Vagina (tissue), 2 donors: ENCODE measurements around the gene SPRR2B. TPM values are rescaled to one million over a fixed set of nuclear protein-coding genes. Genes with fewer than 3 reads are reported as not detected.
"Not testable (repeated sequence)": the region's sequence is repeated elsewhere in the genome, so short reads cannot be mapped to it uniquely, and the experiment has no call there.

Experiments used
- DNase-seq, 2 donors: peaks; one replicate each; pipeline ENCODE4 v3.0.0-alpha.2; 2017; ENCODE audit errors: extremely low spot score in 2 of 2
- H3K27ac ChIP-seq: fragments of 200-600 bp; sonication (generic); one replicate; pipeline ENCODE4 v1.5.1; 2019
- H3K27me3 ChIP-seq: fragments of 200-600 bp; sonication (generic); one replicate; pipeline ENCODE4 v1.5.1; 2019
- H3K36me3 ChIP-seq, 2 donors: fragments of 200-600 bp; sonication (generic); one replicate each; pipeline ENCODE4 v1.5.1; 2017 to 2019
- H3K4me1 ChIP-seq: fragments of 200-600 bp; sonication (generic); one replicate; pipeline ENCODE4 v1.5.1; 2019
- H3K4me3 ChIP-seq, 2 donors: fragments of 200-600 bp; sonication (generic); 1 replicate in 1 of 2; 2 replicates in 1 of 2; pipeline ENCODE4 v1.5.1; 2016 to 2019
- H3K9me3 ChIP-seq: fragments of 200-600 bp; sonication (generic); one replicate; pipeline ENCODE4 v1.5.1; 2019
- CTCF ChIP-seq, 3 experiments: fragments of 450-650 bp in 2 of 3; fragments of 200-600 bp in 1 of 3; sonication (generic) in 1 of 3; IDR thresholded peaks; one replicate each; pipeline ENCODE4 v1.5.1; 2017 to 2019; ENCODE audit warnings: antibody characterized with exemption in 3 of 3, mild to moderate bottlenecking in 2 of 3, moderate library complexity in 2 of 3
- POLR2A ChIP-seq, 2 donors: fragments of 450-650 bp; IDR thresholded peaks; one replicate each; pipeline ENCODE4 v1.6.1; 2017; ENCODE audit warnings: antibody characterized with exemption in 2 of 2, mild to moderate bottlenecking in 2 of 2, moderate library complexity in 2 of 2
- POLR2AphosphoS5 ChIP-seq, 2 donors: sonication (generic); formaldehyde crosslinking; IDR thresholded peaks; one replicate each; pipeline ENCODE4 v1.9.0; 2017; ENCODE audit warnings: antibody characterized with exemption in 2 of 2, mild to moderate bottlenecking in 2 of 2, low read depth in 1 of 2; ENCODE audit not compliant: insufficient read depth in 1 of 2
- intact Hi-C: fragments of 100-400 bp; cut with DNase I; formaldehyde crosslinking; loops from one replicate; pipeline ENCODE4 v1.15.1; 2023
- total RNA-seq: library from RNA; depleted of rRNA; stranded (reverse); fragments of >200 nt; gene quantifications from one replicate; pipeline ENCODE4 v1.2.3, GENCODE V29; 2016

The SPRR2B gene
- total RNA-seq, 1 donor from 2014 or later, result not detected

GRCh38 chr1:153058154-153058553 is 13.3 kb downstream of the SPRR2B start:
- TF ChIP-seq CTCF (IDR thresholded peaks at IDR 0.05), result no peak
- TF ChIP-seq POLR2A (IDR thresholded peaks at IDR 0.05), result no peak
- no peak for TF ChIP-seq POLR2AphosphoS5 (IDR thresholded peaks at IDR 0.05; ENCODE audit: insufficient read depth in 1 of 2, low read depth in 1 of 2)
- intact Hi-C loops, result no loop called here
- H3K9me3 ChIP-seq, result no peaks in the 10 kb centered on the region

GRCh38 chr1:153057375-153057774 is 14.0 kb downstream of the SPRR2B start, which contains the start of gene SPRR2A:
Gene SPRR2A (minus strand): TSS chr1:153057512. CDS start chr1:153056735, 777 bp downstream.
- Histone ChIP-seq H3K27me3 (no peaks in the 10 kb centered on the region), H3K9me3 (no peaks in the 10 kb centered on the region), H3K27ac (no peak within 1 kb of the TSS), H3K4me1 (no peaks in the 10 kb centered on the region), H3K36me3 (no peaks in the 10 kb centered on the region), H3K4me3 (no peak within 1 kb of the TSS)
- no peak for DNase-seq
- no peak for TF ChIP-seq POLR2AphosphoS5 (IDR thresholded peaks at IDR 0.05; ENCODE audit: insufficient read depth in 1 of 2, low read depth in 1 of 2)
- no peak for TF ChIP-seq POLR2A (IDR thresholded peaks at IDR 0.05)
- TF ChIP-seq CTCF (IDR thresholded peaks at IDR 0.05), result no peak
- intact Hi-C loops, result no loop called here

More at GRCh38 chr1:153058154-153058553, 13.3 kb downstream of the SPRR2B start:
- no peak overlapping the region for H3K4me3 ChIP-seq
- no peak overlapping the region for H3K27ac ChIP-seq
- no peak for DNase-seq
- H3K27me3 ChIP-seq, result no peaks in the 10 kb centered on the region
- H3K4me1 ChIP-seq, result no peaks in the 10 kb centered on the region
- no peaks in the 10 kb centered on the region for H3K36me3 ChIP-seq

GRCh38 chr1:153056111-153056510 is 15.3 kb downstream of the SPRR2B start:
- intact Hi-C loops, H3K27ac ChIP-seq: not testable (repeated sequence)

GRCh38 chr1:153049211-153049610 is 22.2 kb downstream of the SPRR2B start:
- no peak overlapping the region for H3K27ac ChIP-seq
- no peaks in the 10 kb centered on the region for H3K4me1 ChIP-seq
- H3K4me3 ChIP-seq, result no peak overlapping the region
- no peaks in the 10 kb centered on the region for H3K9me3 ChIP-seq
- TF ChIP-seq CTCF (IDR thresholded peaks at IDR 0.05), result no peak
- no peak for TF ChIP-seq POLR2A (IDR thresholded peaks at IDR 0.05)
- no peak for TF ChIP-seq POLR2AphosphoS5 (IDR thresholded peaks at IDR 0.05; ENCODE audit: insufficient read depth in 1 of 2, low read depth in 1 of 2)
- H3K36me3 ChIP-seq, result no peaks in the 10 kb centered on the region
- no peaks in the 10 kb centered on the region for H3K27me3 ChIP-seq
- no peak for DNase-seq
- intact Hi-C loops, result no loop called here

More at GRCh38 chr1:153056111-153056510, 15.3 kb downstream of the SPRR2B start:
- H3K4me3 ChIP-seq, DNase-seq, H3K36me3 ChIP-seq, H3K4me1 ChIP-seq, H3K9me3 ChIP-seq, H3K27me3 ChIP-seq: not testable (repeated sequence)

GRCh38 chr1:153040950-153041631 is 30.3 kb downstream of the SPRR2B start, which contains the start of gene SPRR2D:
Gene SPRR2D (minus strand): TSS chr1:153041120. CDS start chr1:153040346, 774 bp downstream.
- no peak within 1 kb of the TSS for H3K27ac ChIP-seq
- H3K4me1 ChIP-seq, result no peaks in the 10 kb centered on the region
- intact Hi-C loops, result no loop called here
- DNase-seq, result no peak
- H3K27me3 ChIP-seq, result no peaks in the 10 kb centered on the region
- H3K9me3 ChIP-seq, result no peaks in the 10 kb centered on the region
- H3K4me3 ChIP-seq, result no peak within 1 kb of the TSS
- TF ChIP-seq CTCF (IDR thresholded peaks at IDR 0.05), result no peak
- TF ChIP-seq POLR2A (IDR thresholded peaks at IDR 0.05), result no peak
- TF ChIP-seq POLR2AphosphoS5 (IDR thresholded peaks at IDR 0.05; ENCODE audit: insufficient read depth in 1 of 2, low read depth in 1 of 2), result no peak
- no peaks in the 10 kb centered on the region for H3K36me3 ChIP-seq
